H1 (cell line): ENCODE measurements around the gene SOBP. TPM values are rescaled to one million over a fixed set of nuclear protein-coding genes. Genes with fewer than 3 reads are reported as not detected.
A peak's percentile ranks its signal among the peaks of the same experiment; 100 is the strongest.

Source experiments
- CTCF ChIA-PET: fragments of 300-600 bp; sonication (Branson Sonifier 250); formaldehyde crosslinking; loops from one replicate; lab custom pipeline; 2021; ENCODE audit not compliant: partially characterized antibody; lab: Charles Lee
- POLR2A ChIA-PET: fragments of 300-600 bp; sonication (Branson Sonifier 250); formaldehyde crosslinking; loops from one replicate; lab custom pipeline; 2021; ENCODE audit warnings: inconsistent platforms; ENCODE audit not compliant: partially characterized antibody; lab: Charles Lee
- DNase-seq, 2 experiments: peaks; one replicate each; pipeline versions ENCODE4 v3.0.0 to v3.0.0-alpha.2; 2010 to 2022; ENCODE audit warnings: low spot score in 2 of 2, low read depth in 1 of 2, mixed read lengths in 1 of 2
- FAIRE-seq: peaks from 2 replicates; lab custom pipeline; 2011; peaks lifted over from hg19 to GRCh38; lab: Jason Lieb, UNC
- H2AFZ ChIP-seq: 2 replicates; pipeline ENCODE4 v1.8.1; 2012; ENCODE audit warnings: low read length, inconsistent platforms
- H2AK5ac ChIP-seq: 2 replicates; pipeline ENCODE4 v1.6.1; 2013; ENCODE audit warnings: low read depth, low read length
- H2BK120ac ChIP-seq: replicated peaks from 2 replicates; pipeline ENCODE3; 2013; ENCODE audit warnings: low read depth, low read length, inconsistent platforms
- H2BK12ac ChIP-seq: 2 replicates; pipeline ENCODE4 v1.6.1; 2013; ENCODE audit warnings: low read depth, low read length
- H2BK15ac ChIP-seq: 2 replicates; pipeline ENCODE4 v1.6.1; 2013; ENCODE audit warnings: low read length
- H2BK20ac ChIP-seq: 2 replicates; pipeline ENCODE4 v1.6.1; 2013; ENCODE audit warnings: low read length
- H2BK5ac ChIP-seq: 2 replicates; pipeline ENCODE4 v1.6.1; 2013; ENCODE audit warnings: low read depth, low read length
- H3K14ac ChIP-seq: 2 replicates; pipeline ENCODE4 v1.6.1; 2013; ENCODE audit warnings: inconsistent platforms; ENCODE audit not compliant: insufficient read length
- H3K18ac ChIP-seq: 2 replicates; pipeline ENCODE4 v1.6.1; 2013; ENCODE audit warnings: low read length; ENCODE audit errors: extremely low read depth
- H3K23ac ChIP-seq: 2 replicates; pipeline ENCODE4 v1.6.1; 2013; ENCODE audit warnings: inconsistent platforms; ENCODE audit not compliant: insufficient read length
- H3K23me2 ChIP-seq: 2 replicates; pipeline ENCODE4 v1.6.1; 2013; ENCODE audit warnings: low read depth, low read length
- H3K27ac ChIP-seq: 2 replicates; pipeline ENCODE4 v1.6.1; 2011; ENCODE audit warnings: low read depth, low read length, inconsistent platforms
- H3K27me3 ChIP-seq, 4 experiments: replicated peaks in 1 of 4; 1 replicate in 1 of 4; 2 replicates in 3 of 4; pipeline versions ENCODE4 v1.6.1 to v1.8.1; 2011 to 2013; ENCODE audit warnings: low read length in 3 of 4, mild to moderate bottlenecking in 3 of 4, inconsistent platforms in 2 of 4, mixed read lengths in 2 of 4, moderate library complexity in 1 of 4; ENCODE audit not compliant: control insufficient read depth in 3 of 4, insufficient read depth in 3 of 4; ENCODE audit errors: extremely low read depth in 1 of 4
- H3K36me3 ChIP-seq, 4 experiments: 2 replicates each; pipeline versions ENCODE4 v1.6.1 to v1.8.1; 2011 to 2013; ENCODE audit warnings: mild to moderate bottlenecking in 4 of 4, low read length in 3 of 4, moderate library complexity in 2 of 4, control low read depth in 1 of 4, inconsistent platforms in 1 of 4; ENCODE audit not compliant: insufficient read depth in 4 of 4, control insufficient read depth in 2 of 4
- H3K4ac ChIP-seq: replicated peaks from 2 replicates; pipeline ENCODE3; 2013; ENCODE audit warnings: low read length, low read depth, mixed read lengths, inconsistent platforms; ENCODE audit not compliant: insufficient read length
- H3K4me1 ChIP-seq, 4 experiments: replicated peaks in 1 of 4; 1 replicate in 1 of 4; 2 replicates in 3 of 4; pipeline versions ENCODE4 v1.6.1 to v1.8.1; 2011 to 2013; ENCODE audit warnings: low read length in 3 of 4, inconsistent platforms in 2 of 4, mixed read lengths in 1 of 4; ENCODE audit not compliant: insufficient read depth in 4 of 4, control insufficient read depth in 3 of 4
- H3K4me2 ChIP-seq, 2 experiments: 2 replicates each; pipeline versions ENCODE4 v1.6.1 to v1.8.1; 2011 to 2013; ENCODE audit warnings: low read depth in 2 of 2, low read length in 2 of 2, control low read depth in 1 of 2, inconsistent platforms in 1 of 2, mild to moderate bottlenecking in 1 of 2; ENCODE audit not compliant: insufficient read depth in 1 of 2
- H3K4me3 ChIP-seq, 4 experiments: fragments of 200-600, 300-600 bp in 1 of 4; sonication (generic), shearing (Covaris generic), sonication (Bioruptor Twin) in 1 of 4; 2 replicates each; pipeline versions ENCODE4 v1.5.1 to v1.8.1; 2011 to 2016; ENCODE audit warnings: low read length in 4 of 4, low read depth in 3 of 4, control low read depth in 2 of 4, inconsistent platforms in 2 of 4, mild to moderate bottlenecking in 2 of 4, mixed read lengths in 1 of 4, moderate library complexity in 1 of 4; ENCODE audit not compliant: insufficient read depth in 2 of 4; ENCODE audit errors: extremely low read depth in 1 of 4
- H3K56ac ChIP-seq: replicated peaks from 2 replicates; pipeline ENCODE3; 2013; ENCODE audit warnings: low read depth, mild to moderate bottlenecking, mixed read lengths, low read length, inconsistent platforms; ENCODE audit not compliant: insufficient read length
- H3K79me1 ChIP-seq: 2 replicates; pipeline ENCODE4 v1.6.1; 2013; ENCODE audit warnings: low read depth, low read length, control low read depth
- H3K79me2 ChIP-seq, 2 experiments: 2 replicates each; pipeline versions ENCODE4 v1.6.1 to v1.8.1; 2012 to 2013; ENCODE audit warnings: low read length in 2 of 2, mild to moderate bottlenecking in 2 of 2, inconsistent platforms in 1 of 2; ENCODE audit not compliant: insufficient read depth in 2 of 2, control insufficient read depth in 1 of 2
- H3K9ac ChIP-seq, 4 experiments: replicated peaks in 1 of 4; 1 replicate in 1 of 4; 2 replicates in 3 of 4; pipeline versions ENCODE4 v1.6.1 to v1.8.1; 2011 to 2013; ENCODE audit warnings: low read depth in 3 of 4, low read length in 3 of 4, control low read depth in 2 of 4, mild to moderate bottlenecking in 2 of 4, moderate library complexity in 2 of 4, inconsistent platforms in 1 of 4; ENCODE audit errors: extremely low read depth in 1 of 4
- H3K9me3 ChIP-seq, 2 experiments: 2 replicates each; pipeline versions ENCODE4 v1.6.1 to v1.8.1; 2012 to 2013; ENCODE audit warnings: mild to moderate bottlenecking in 2 of 2, moderate library complexity in 2 of 2, control low read depth in 1 of 2, inconsistent platforms in 1 of 2, low read depth in 1 of 2, low read length in 1 of 2, mixed read lengths in 1 of 2; ENCODE audit not compliant: insufficient read depth in 2 of 2
- H4K20me1 ChIP-seq, 2 experiments: replicated peaks in 1 of 2; 2 replicates each; pipeline versions ENCODE3 to v1.8.1; 2011 to 2013; ENCODE audit warnings: inconsistent platforms in 2 of 2, low read length in 2 of 2, mild to moderate bottlenecking in 1 of 2; ENCODE audit not compliant: insufficient read depth in 2 of 2, control insufficient read depth in 1 of 2
- H4K5ac ChIP-seq: 2 replicates; pipeline ENCODE4 v1.6.1; 2013; ENCODE audit warnings: low read length, low read depth, mixed read lengths, inconsistent platforms; ENCODE audit not compliant: insufficient read length
- H4K8ac ChIP-seq: 2 replicates; pipeline ENCODE4 v1.8.0; 2013; ENCODE audit warnings: mild to moderate bottlenecking, moderate library complexity, low read length, inconsistent platforms; ENCODE audit not compliant: insufficient read depth; ENCODE audit errors: extremely low read depth
- H4K91ac ChIP-seq: replicated peaks from 2 replicates; pipeline ENCODE3; 2013; ENCODE audit warnings: low read length, mixed read lengths, inconsistent platforms; ENCODE audit not compliant: insufficient read length
- CEBPB ChIP-seq: IDR thresholded peaks from 2 replicates; pipeline ENCODE4 v1.6.1; 2012; ENCODE audit warnings: low read depth, low read length
- SP4 ChIP-seq: IDR thresholded peaks from 2 replicates; pipeline ENCODE4 v1.6.1; 2012; ENCODE audit warnings: low read length, inconsistent platforms
- YY1 ChIP-seq: IDR thresholded peaks from 2 replicates; pipeline ENCODE4 v1.6.1; 2011; ENCODE audit warnings: low read depth, mild to moderate bottlenecking, low read length
- WGBS, 2 experiments: shearing (Covaris generic) in 1 of 2; methylation state at CpG; one replicate each; pipeline versions ENCODE4 v1.1.6 to v1.1.7; 2013 to 2015; ENCODE audit warnings: low lambda C conversion rate in 2 of 2, mixed read lengths in 2 of 2, inconsistent platforms in 1 of 2, low coverage in 1 of 2, missing lambda C conversion rate in 1 of 2; ENCODE audit not compliant: insufficient replicate concordance in 2 of 2, insufficient coverage in 1 of 2, insufficient read length in 1 of 2; ENCODE audit errors: extremely low coverage in 1 of 2, missing lambda C conversion rate in 1 of 2; 5-methylcytosine and 5-hydroxymethylcytosine counted together
- polyA plus RNA-seq, 7 experiments: library from polyadenylated mRNA; depleted of rRNA in 3 of 7; stranded (reverse) in 5 of 7; unstranded in 2 of 7; fragments of >200 nt in 5 of 7; fragments of 200-250 nt in 2 of 7; gene quantifications; 1 replicate in 5 of 7; 2 replicates in 1 of 7; 4 replicates in 1 of 7; pipeline versions ENCODE4 v1.2.1 to v1.2.3, GENCODE V29; 2011 to 2013; ENCODE audit warnings: missing spikeins in 2 of 7, mixed read lengths in 2 of 7
- total RNA-seq: library from RNA; stranded (reverse); fragmentation: NEBNext Ultra II Directional; extraction: Animal tissue kit (Norgen Biotek cat#: 25700); gene quantifications from 2 replicates; pipeline ENCODE4 v1.2.1, GENCODE V29; 2021
- TF ChIP-seq, protein P1 (sequence below), 3 experiments: IDR thresholded peaks; 1 replicate in 2 of 3; 2 replicates in 1 of 3; pipeline versions ENCODE4 v1.5.1 to v1.6.1; 2011; ENCODE audit warnings: low read length in 3 of 3, mild to moderate bottlenecking in 3 of 3, inconsistent platforms in 2 of 3, low read depth in 1 of 3, moderate library complexity in 1 of 3; ENCODE audit not compliant: insufficient read depth in 1 of 3; ENCODE audit errors: control extremely low read depth in 1 of 3

SOBP gene
- total and polyA plus RNA-seq, 2 of the 8 experiments (the other 6 are each of a cell fraction or from before 2014, with no cell fraction given), result 0.45 to 6.2 TPM

- ChIA-PET POLR2A (interaction anchor here (1.2 to 1.5 kb wide), 2 partner anchors 10 to 542 kb away, joined by 3 read pairs; no protein-coding TSS in a partner anchor), CTCF (interaction anchor here (0.9 to 3.8 kb wide), 7 partner anchors 9 to 340 kb away, joined by 3 to 14 read pairs (median 5); no protein-coding TSS in a partner anchor)
- no peak overlapping the region for H3K14ac ChIP-seq
- no peak overlapping the region for H2BK120ac ChIP-seq
- H3K18ac ChIP-seq, result peak overlapping the region; percentile 38; the same call in 1 of the 2 replicates
- H3K4me2 ChIP-seq, result no peak overlapping the region; a peak in 1 of 4 replicates
- H3K79me2 ChIP-seq, result no peaks in the 10 kb centered on the region
- no peak overlapping the region for H2AK5ac ChIP-seq
- no peaks in the 10 kb centered on the region for H3K9me3 ChIP-seq
- no peak overlapping the region for H4K91ac ChIP-seq
- H3K4me3 ChIP-seq, result no peak overlapping the region
- no peaks in the 10 kb centered on the region; a peak in 1 of 7 replicates for H3K27me3 ChIP-seq
- no peak overlapping the region for H2BK15ac ChIP-seq
- 83% methylated on average over 17 of the region's 17 CpGs; no CpG with 5 or more reads in 1 of the 2 experiments for WGBS, 2 experiments
- H3K79me1 ChIP-seq, result no peaks in the 10 kb centered on the region
- H3K9ac ChIP-seq, result no peak overlapping the region
- DNase-seq (no peak), FAIRE-seq (no peak)
- H3K23ac ChIP-seq, result no peak overlapping the region
- no peak overlapping the region for H2AFZ ChIP-seq
- no peak overlapping the region for H3K4ac ChIP-seq
- no peaks in the 10 kb centered on the region for H3K23me2 ChIP-seq
- H4K8ac ChIP-seq, result 0 out of 2 replicates have a peak overlapping the region, but pooled peaks have one; percentile 11
- no peak overlapping the region for H4K5ac ChIP-seq
- TF ChIP-seq YY1 (no peak), SP4 (no peak), CEBPB (no peak)
- TF ChIP-seq, protein P1, sequence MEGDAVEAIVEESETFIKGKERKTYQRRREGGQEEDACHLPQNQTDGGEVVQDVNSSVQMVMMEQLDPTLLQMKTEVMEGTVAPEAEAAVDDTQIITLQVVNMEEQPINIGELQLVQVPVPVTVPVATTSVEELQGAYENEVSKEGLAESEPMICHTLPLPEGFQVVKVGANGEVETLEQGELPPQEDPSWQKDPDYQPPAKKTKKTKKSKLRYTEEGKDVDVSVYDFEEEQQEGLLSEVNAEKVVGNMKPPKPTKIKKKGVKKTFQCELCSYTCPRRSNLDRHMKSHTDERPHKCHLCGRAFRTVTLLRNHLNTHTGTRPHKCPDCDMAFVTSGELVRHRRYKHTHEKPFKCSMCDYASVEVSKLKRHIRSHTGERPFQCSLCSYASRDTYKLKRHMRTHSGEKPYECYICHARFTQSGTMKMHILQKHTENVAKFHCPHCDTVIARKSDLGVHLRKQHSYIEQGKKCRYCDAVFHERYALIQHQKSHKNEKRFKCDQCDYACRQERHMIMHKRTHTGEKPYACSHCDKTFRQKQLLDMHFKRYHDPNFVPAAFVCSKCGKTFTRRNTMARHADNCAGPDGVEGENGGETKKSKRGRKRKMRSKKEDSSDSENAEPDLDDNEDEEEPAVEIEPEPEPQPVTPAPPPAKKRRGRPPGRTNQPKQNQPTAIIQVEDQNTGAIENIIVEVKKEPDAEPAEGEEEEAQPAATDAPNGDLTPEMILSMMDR (IDR thresholded peaks at IDR 0.05; ENCODE audit: control extremely low read depth in 1 of 3, insufficient read depth in 1 of 3, low read depth in 1 of 3, low read length in 3 of 3), result peak in 1 of 3 experiments; percentile 4; a peak in 1 of 4 replicates
- H4K20me1 ChIP-seq, result no peaks in the 10 kb centered on the region
- H3K36me3 ChIP-seq, result no peaks in the 10 kb centered on the region; a peak in 1 of 8 replicates
- H2BK5ac ChIP-seq, result no peak overlapping the region
- H2BK12ac ChIP-seq, result no peak overlapping the region
- no peak overlapping the region for H3K27ac ChIP-seq
- H2BK20ac ChIP-seq, result no peak overlapping the region
- no peak overlapping the region for H3K56ac ChIP-seq
- peaks cover 0 to 7% (median 6%) of the 10 kb centered on the region in 4 experiments; a peak in 4 of 7 replicates for H3K4me1 ChIP-seq
These were observed 168.0 kb downstream of the SOBP start for GRCh38 chr6:107657755-107658461.
